ENCODE results near the gene KBTBD7. TPM values are rescaled to one million over a fixed set of nuclear protein-coding genes. Genes with fewer than 3 reads are reported as not detected.

KBTBD7 gene
- total RNA-seq, 4 donors from 2014 or later: 4.0 to 10.3 (median 7.7) TPM

DNA sequence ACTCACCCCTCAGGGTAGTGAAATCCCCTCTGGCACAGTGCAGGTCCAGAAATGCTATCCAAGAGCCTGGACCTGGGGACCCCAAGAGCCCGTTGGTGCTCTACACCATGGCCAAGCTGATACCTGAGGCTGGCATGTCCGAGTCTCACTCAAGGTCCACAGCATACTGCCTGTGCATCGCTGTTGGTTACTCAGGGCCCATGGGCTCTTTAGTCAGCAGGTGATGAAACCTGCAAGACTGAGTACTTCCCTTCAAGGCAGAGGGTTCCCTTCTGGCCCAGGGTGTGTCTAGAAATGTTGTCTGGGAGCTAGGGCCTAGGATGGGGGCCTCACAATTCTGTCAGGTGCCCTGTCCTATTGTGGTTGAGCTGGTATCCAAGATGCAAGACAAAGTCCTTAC is 19.6 kb upstream of the KBTBD7 start:
- DNase-seq (ENCODE audit: extremely low spot score): no peak
- H3K4me1 ChIP-seq: peaks cover 0 to 16% (median 0%) of the 10 kb centered on the region in 4 donors
- intact Hi-C loops (cut with DNase I): no loop called here
- no peaks in the 10 kb centered on the region for H3K27me3 ChIP-seq
- H3K36me3 ChIP-seq: peaks cover 0 to 4% (median 2%) of the 10 kb centered on the region in 4 donors
- WGBS: no CpG with 5 or more reads among the region's 3 CpGs
- peaks cover 0 to 5% (median 0%) of the 10 kb centered on the region in 4 donors for H3K9me3 ChIP-seq
- no peak overlapping the region for H3K4me3 ChIP-seq
- TF ChIP-seq POLR2AphosphoS5 (IDR thresholded peaks at IDR 0.05) (no peak), POLR2A (IDR thresholded peaks at IDR 0.05; ENCODE audit: low read depth) (no peak), EP300 (IDR thresholded peaks at IDR 0.05) (no peak)
- TF ChIP-seq, protein P1, sequence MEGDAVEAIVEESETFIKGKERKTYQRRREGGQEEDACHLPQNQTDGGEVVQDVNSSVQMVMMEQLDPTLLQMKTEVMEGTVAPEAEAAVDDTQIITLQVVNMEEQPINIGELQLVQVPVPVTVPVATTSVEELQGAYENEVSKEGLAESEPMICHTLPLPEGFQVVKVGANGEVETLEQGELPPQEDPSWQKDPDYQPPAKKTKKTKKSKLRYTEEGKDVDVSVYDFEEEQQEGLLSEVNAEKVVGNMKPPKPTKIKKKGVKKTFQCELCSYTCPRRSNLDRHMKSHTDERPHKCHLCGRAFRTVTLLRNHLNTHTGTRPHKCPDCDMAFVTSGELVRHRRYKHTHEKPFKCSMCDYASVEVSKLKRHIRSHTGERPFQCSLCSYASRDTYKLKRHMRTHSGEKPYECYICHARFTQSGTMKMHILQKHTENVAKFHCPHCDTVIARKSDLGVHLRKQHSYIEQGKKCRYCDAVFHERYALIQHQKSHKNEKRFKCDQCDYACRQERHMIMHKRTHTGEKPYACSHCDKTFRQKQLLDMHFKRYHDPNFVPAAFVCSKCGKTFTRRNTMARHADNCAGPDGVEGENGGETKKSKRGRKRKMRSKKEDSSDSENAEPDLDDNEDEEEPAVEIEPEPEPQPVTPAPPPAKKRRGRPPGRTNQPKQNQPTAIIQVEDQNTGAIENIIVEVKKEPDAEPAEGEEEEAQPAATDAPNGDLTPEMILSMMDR (IDR thresholded peaks at IDR 0.05): no peak
- H3K27ac ChIP-seq (replicated peaks in 1 of 4): no peak overlapping the region

DNA sequence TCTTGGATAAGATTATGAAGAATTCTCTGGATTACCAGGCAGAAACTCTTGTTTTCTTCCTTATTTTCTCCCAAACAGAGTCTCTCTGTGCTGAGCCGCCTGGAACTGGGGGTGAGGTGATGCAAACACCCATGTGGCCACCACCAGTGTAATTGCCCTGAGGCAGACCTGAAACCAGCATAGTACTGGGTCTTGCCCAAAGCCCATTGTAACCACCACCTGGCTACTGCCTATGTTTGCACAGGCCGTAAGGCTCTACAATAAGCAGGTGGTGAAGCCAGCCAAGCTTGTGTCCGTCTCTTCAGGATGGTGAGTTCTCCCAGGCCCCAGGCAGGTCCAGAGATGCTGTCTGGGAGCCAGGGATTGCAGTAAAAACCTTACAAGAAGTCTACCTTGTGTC is 18.9 kb upstream of the KBTBD7 start:
- Histone ChIP-seq H3K9me3 (peaks cover 0 to 5% (median 0%) of the 10 kb centered on the region in 4 donors), H3K27ac (replicated peaks in 1 of 4) (no peak overlapping the region), H3K4me1 (peaks cover 0 to 16% (median 0%) of the 10 kb centered on the region in 4 donors), H3K36me3 (no peaks in the 10 kb centered on the region), H3K4me3 (no peak overlapping the region), H3K27me3 (no peaks in the 10 kb centered on the region)
- 100% methylated on average over 3 of the region's 3 CpGs for WGBS
- TF ChIP-seq, protein P1 (IDR thresholded peaks at IDR 0.05): no peak
- no peak for TF ChIP-seq POLR2AphosphoS5 (IDR thresholded peaks at IDR 0.05)
- intact Hi-C loops (cut with DNase I): no loop called here
- DNase-seq (ENCODE audit: extremely low spot score): no peak

DNA sequence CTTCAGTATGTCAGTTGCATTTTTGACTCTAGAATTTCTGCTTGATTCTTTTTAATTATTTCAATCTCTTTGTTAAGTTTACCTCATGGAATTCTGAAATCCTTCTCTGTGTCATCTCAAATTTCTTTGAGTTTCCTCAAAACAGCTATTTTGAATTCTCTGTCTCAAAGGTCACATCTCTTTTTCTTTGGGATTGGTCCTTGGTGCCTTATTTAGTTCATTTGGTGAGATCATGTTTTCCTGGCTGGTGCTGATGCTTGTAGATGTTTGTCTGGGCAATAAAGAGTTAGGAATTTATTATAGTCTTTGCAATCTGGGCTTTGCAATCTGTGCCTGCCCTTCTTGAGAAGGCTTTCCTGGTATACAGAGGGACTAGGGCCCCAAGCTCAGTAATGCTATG is 18.5 kb upstream of the KBTBD7 start:
- Histone ChIP-seq H3K36me3 (no peaks in the 10 kb centered on the region), H3K4me3 (no peak overlapping the region), H3K27me3 (no peaks in the 10 kb centered on the region), H3K27ac (replicated peaks in 1 of 4) (no peak overlapping the region), H3K9me3 (peaks cover 0 to 5% (median 2%) of the 10 kb centered on the region in 4 donors), H3K4me1 (peaks cover 0 to 16% (median 0%) of the 10 kb centered on the region in 4 donors)
- intact Hi-C loops (cut with DNase I): no loop called here
- DNase-seq (ENCODE audit: extremely low spot score): no peak
- TF ChIP-seq POLR2AphosphoS5 (IDR thresholded peaks at IDR 0.05): no peak
- TF ChIP-seq, protein P1 (IDR thresholded peaks at IDR 0.05): no peak
- no peak for TF ChIP-seq EP300 (IDR thresholded peaks at IDR 0.05)
- TF ChIP-seq POLR2A (IDR thresholded peaks at IDR 0.05; ENCODE audit: low read depth): no peak

DNA sequence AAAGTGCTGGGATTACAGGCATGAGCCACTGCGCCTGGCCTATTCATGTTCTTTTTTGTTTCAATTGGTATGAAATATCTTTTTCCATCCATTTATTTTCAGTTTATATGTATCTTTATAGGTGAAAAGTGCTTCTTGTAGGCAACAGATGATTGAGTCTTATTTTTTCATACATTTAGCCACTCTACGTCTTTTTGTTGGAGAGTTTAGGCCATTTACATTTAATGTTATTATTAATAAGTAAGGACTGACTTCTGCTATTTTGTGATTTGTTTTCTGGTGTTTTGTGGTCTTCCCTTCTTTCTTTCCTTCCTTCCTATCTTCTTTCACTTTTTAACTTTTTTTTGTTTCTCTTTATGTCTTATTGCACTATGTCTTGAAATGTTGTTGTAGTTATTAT is 16.7 kb upstream of the KBTBD7 start:
- Histone ChIP-seq H3K4me3 (no peak overlapping the region), H3K36me3 (no peaks in the 10 kb centered on the region), H3K27ac (replicated peaks in 1 of 4) (no peak overlapping the region), H3K9me3 (peaks cover 0 to 7% (median 2%) of the 10 kb centered on the region in 4 donors), H3K27me3 (no peaks in the 10 kb centered on the region), H3K4me1 (peaks cover 0 to 6% (median 0%) of the 10 kb centered on the region in 4 donors)
- no peak for DNase-seq (ENCODE audit: extremely low spot score)
- WGBS: 94% methylated on average over 2 of the region's 2 CpGs
- intact Hi-C loops (cut with DNase I): no loop called here
- TF ChIP-seq, protein P1 (IDR thresholded peaks at IDR 0.05): no peak
- TF ChIP-seq EP300 (IDR thresholded peaks at IDR 0.05) (no peak), POLR2A (IDR thresholded peaks at IDR 0.05; ENCODE audit: low read depth) (no peak), POLR2AphosphoS5 (IDR thresholded peaks at IDR 0.05) (no peak)

DNA sequence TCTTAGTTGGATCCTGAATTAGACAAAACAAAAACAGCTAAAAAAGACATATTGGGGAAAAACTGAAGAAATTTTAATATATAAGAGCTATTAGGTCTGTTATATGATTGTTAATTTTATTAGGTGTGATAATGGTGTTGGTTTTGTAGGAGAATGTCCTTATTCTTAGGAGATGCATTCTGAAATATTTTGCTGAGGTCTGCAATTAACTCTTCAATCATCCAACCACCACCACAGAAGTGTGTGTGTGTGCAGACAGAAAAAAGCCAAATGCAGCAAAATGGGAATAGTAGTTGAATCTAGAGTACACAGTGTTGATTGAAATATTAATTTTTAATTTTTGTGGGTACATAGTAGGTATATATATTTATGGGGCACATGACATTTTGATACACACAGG is 12.1 kb upstream of the KBTBD7 start:
- intact Hi-C loops (cut with DNase I): no loop called here
- Histone ChIP-seq H3K9me3 (peaks cover 0 to 7% (median 2%) of the 10 kb centered on the region in 4 donors), H3K36me3 (no peaks in the 10 kb centered on the region), H3K4me1 (no peaks in the 10 kb centered on the region), H3K4me3 (no peak overlapping the region), H3K27ac (replicated peaks in 1 of 4) (no peak overlapping the region), H3K27me3 (no peaks in the 10 kb centered on the region)
- TF ChIP-seq POLR2A (IDR thresholded peaks at IDR 0.05; ENCODE audit: low read depth): no peak
- no peak for TF ChIP-seq EP300 (IDR thresholded peaks at IDR 0.05)
- TF ChIP-seq, protein P1 (IDR thresholded peaks at IDR 0.05): no peak
- no peak for TF ChIP-seq POLR2AphosphoS5 (IDR thresholded peaks at IDR 0.05)
- no peak for DNase-seq (ENCODE audit: extremely low spot score)

Measured in esophagus muscularis mucosa (tissue), 4 donors.